ENCODE data around the gene LPP. TPM values are rescaled to one million over a fixed set of nuclear protein-coding genes. Genes with fewer than 3 reads are reported as not detected.

Gene LPP
- total RNA-seq, 3 donors from 2014 or later (not counting 1 experiment from before 2014, with no cell fraction given), result 137 to 163 (median 149) TPM

DNA sequence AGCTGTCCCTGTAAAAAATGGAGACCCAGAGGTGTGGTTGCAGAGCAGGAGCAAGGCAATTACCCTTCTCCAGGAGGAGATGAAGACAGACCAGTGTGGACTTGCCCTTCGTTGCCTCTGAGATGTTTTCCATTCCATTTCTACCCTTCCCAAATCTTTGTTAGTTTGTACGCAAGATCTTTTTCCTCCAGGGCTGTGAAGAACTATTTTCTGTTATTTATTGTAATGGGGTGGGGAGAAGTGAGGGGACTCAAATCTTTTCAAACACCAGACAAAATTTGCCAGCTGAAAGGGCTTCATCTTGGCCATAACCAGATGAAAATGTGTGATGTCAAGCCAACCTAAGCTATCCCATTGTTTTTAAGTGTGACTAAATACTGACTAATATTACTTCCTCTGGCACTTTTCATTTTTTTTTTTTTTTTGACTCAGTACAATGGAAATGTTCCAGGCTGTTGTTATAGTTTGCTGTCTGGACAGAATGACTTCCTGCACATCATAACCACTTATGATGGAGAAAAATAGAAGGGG lies 746.5 kb downstream of the LPP start:
- H3K4me1 ChIP-seq (ENCODE audit: control insufficient read depth, insufficient read depth, low read length), result no peaks in the 10 kb centered on the region
- H3K36me3 Mint-ChIP-seq, result no peaks in the 10 kb centered on the region
- no peak overlapping the region for H3K4me3 Mint-ChIP-seq
- H3K36me3 ChIP-seq (ENCODE audit: control insufficient read depth, insufficient read depth, low read length), result no peaks in the 10 kb centered on the region
- no peaks in the 10 kb centered on the region for H3K4me1 Mint-ChIP-seq
- H3K27ac Mint-ChIP-seq, result no peak overlapping the region
- H3K4me3 ChIP-seq (ENCODE audit: low read length), result no peak overlapping the region
- no peaks in the 10 kb centered on the region for H3K27me3 Mint-ChIP-seq (ENCODE audit: low read depth in 2 of 2)
- no peaks in the 10 kb centered on the region for H3K27me3 ChIP-seq (ENCODE audit: control insufficient read depth, insufficient read depth, low read length)
- WGBS (ENCODE audit: insufficient coverage), result 100% methylated on average over 1 of the region's 2 CpGs
- no peaks in the 10 kb centered on the region for H3K9me3 ChIP-seq (ENCODE audit: control insufficient read depth, insufficient read depth, low read length)
- ATAC-seq, result no peak
- TF ChIP-seq, protein P1, sequence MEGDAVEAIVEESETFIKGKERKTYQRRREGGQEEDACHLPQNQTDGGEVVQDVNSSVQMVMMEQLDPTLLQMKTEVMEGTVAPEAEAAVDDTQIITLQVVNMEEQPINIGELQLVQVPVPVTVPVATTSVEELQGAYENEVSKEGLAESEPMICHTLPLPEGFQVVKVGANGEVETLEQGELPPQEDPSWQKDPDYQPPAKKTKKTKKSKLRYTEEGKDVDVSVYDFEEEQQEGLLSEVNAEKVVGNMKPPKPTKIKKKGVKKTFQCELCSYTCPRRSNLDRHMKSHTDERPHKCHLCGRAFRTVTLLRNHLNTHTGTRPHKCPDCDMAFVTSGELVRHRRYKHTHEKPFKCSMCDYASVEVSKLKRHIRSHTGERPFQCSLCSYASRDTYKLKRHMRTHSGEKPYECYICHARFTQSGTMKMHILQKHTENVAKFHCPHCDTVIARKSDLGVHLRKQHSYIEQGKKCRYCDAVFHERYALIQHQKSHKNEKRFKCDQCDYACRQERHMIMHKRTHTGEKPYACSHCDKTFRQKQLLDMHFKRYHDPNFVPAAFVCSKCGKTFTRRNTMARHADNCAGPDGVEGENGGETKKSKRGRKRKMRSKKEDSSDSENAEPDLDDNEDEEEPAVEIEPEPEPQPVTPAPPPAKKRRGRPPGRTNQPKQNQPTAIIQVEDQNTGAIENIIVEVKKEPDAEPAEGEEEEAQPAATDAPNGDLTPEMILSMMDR (IDR thresholded peaks at IDR 0.05), result no peak
- H3K27ac ChIP-seq (ENCODE audit: low read length), result no peak overlapping the region
- intact Hi-C loops (cut with micrococcal nuclease), result no loop called here
- H3K9me3 Mint-ChIP-seq, result peaks cover 0 to 2% of the 10 kb centered on the region in 2 donors
- DNase-seq, result no peak

GRCh38 chr3:188901126-188901525 lies 747.2 kb downstream of the LPP start:
- Mint-ChIP-seq H3K27ac (no peak overlapping the region), H3K4me3 (no peak overlapping the region), H3K4me1 (no peaks in the 10 kb centered on the region), H3K36me3 (no peaks in the 10 kb centered on the region), H3K9me3 (peaks cover 0 to 2% of the 10 kb centered on the region in 2 donors), H3K27me3 (ENCODE audit: low read depth in 2 of 2) (no peaks in the 10 kb centered on the region)
- 87% methylated on average over 6 of the region's 6 CpGs for WGBS (ENCODE audit: insufficient coverage)
- no peak for DNase-seq
- Histone ChIP-seq H3K4me3 (ENCODE audit: low read length) (no peak overlapping the region), H3K36me3 (ENCODE audit: control insufficient read depth, insufficient read depth, low read length) (no peaks in the 10 kb centered on the region), H3K27ac (ENCODE audit: low read length) (no peak overlapping the region), H3K27me3 (ENCODE audit: control insufficient read depth, insufficient read depth, low read length) (no peaks in the 10 kb centered on the region), H3K9me3 (ENCODE audit: control insufficient read depth, insufficient read depth, low read length) (no peaks in the 10 kb centered on the region), H3K4me1 (ENCODE audit: control insufficient read depth, insufficient read depth, low read length) (no peaks in the 10 kb centered on the region)
- intact Hi-C loops (cut with micrococcal nuclease), result no loop called here
- TF ChIP-seq, protein P1 (IDR thresholded peaks at IDR 0.05), result no peak
- ATAC-seq, result no peak

GRCh38 chr3:188901671-188902287 lies 747.8 kb downstream of the LPP start:
- ATAC-seq, result no peak
- intact Hi-C loops (cut with micrococcal nuclease), result no loop called here
- no peak for DNase-seq
- Mint-ChIP-seq H3K36me3 (no peaks in the 10 kb centered on the region), H3K4me1 (no peaks in the 10 kb centered on the region), H3K27me3 (ENCODE audit: low read depth in 2 of 2) (no peaks in the 10 kb centered on the region), H3K4me3 (no peak overlapping the region), H3K9me3 (peaks cover 0 to 2% of the 10 kb centered on the region in 2 donors), H3K27ac (no peak overlapping the region)
- no peak overlapping the region for H3K4me3 ChIP-seq (ENCODE audit: low read length)
- H3K36me3 ChIP-seq (ENCODE audit: control insufficient read depth, insufficient read depth, low read length), result no peaks in the 10 kb centered on the region
- H3K27ac ChIP-seq (ENCODE audit: low read length), result no peak overlapping the region
- H3K27me3 ChIP-seq (ENCODE audit: control insufficient read depth, insufficient read depth, low read length), result no peaks in the 10 kb centered on the region
- no peaks in the 10 kb centered on the region for H3K4me1 ChIP-seq (ENCODE audit: control insufficient read depth, insufficient read depth, low read length)
- H3K9me3 ChIP-seq (ENCODE audit: control insufficient read depth, insufficient read depth, low read length), result no peaks in the 10 kb centered on the region
- TF ChIP-seq, protein P1 (IDR thresholded peaks at IDR 0.05), result no peak
- WGBS (ENCODE audit: insufficient coverage), result 91% methylated on average over 4 of the region's 4 CpGs

DNA sequence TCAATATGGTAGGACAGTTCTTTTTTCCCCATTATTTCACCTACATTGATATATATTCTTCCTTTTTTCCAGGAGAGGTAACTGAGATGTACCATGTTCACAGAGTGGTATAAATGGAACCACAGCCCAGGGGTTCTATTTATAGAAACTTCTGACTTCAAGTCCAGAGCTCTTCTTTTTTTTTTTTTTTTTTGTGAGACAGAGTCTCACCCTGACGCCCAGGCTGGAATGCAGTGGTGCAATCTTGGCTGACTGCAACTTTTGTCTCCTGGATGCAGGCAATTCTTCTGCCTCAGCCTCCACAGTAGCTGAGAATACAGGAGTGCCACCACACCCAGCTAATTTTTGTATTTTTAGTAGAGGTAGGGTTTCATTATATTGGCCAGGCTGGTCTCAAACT lies 750.7 kb downstream of the LPP start:
- WGBS (ENCODE audit: insufficient coverage), result 100% methylated on average over 1 of the region's 1 CpG
- ATAC-seq, result no peak
- H3K9me3 ChIP-seq (ENCODE audit: control insufficient read depth, insufficient read depth, low read length), result no peaks in the 10 kb centered on the region
- no peak overlapping the region for H3K27ac ChIP-seq (ENCODE audit: low read length)
- no peaks in the 10 kb centered on the region for H3K27me3 Mint-ChIP-seq (ENCODE audit: low read depth in 2 of 2)
- H3K27ac Mint-ChIP-seq, result no peak overlapping the region
- no peaks in the 10 kb centered on the region for H3K4me1 Mint-ChIP-seq
- intact Hi-C loops (cut with micrococcal nuclease), result no loop called here
- no peak overlapping the region for H3K4me3 Mint-ChIP-seq
- DNase-seq, result no peak
- H3K36me3 Mint-ChIP-seq, result no peaks in the 10 kb centered on the region
- H3K4me3 ChIP-seq (ENCODE audit: low read length), result no peak overlapping the region
- H3K27me3 ChIP-seq (ENCODE audit: control insufficient read depth, insufficient read depth, low read length), result no peaks in the 10 kb centered on the region
- TF ChIP-seq, protein P1 (IDR thresholded peaks at IDR 0.05), result no peak
- peaks cover 0 to 2% of the 10 kb centered on the region in 2 donors for H3K9me3 Mint-ChIP-seq
- H3K4me1 ChIP-seq (ENCODE audit: control insufficient read depth, insufficient read depth, low read length), result no peaks in the 10 kb centered on the region
- no peaks in the 10 kb centered on the region for H3K36me3 ChIP-seq (ENCODE audit: control insufficient read depth, insufficient read depth, low read length)
